ENCODE results near the gene AGAP1.

AGAP1 gene

GRCh38 chr2:236169741-236170589, 676.1 kb downstream of the AGAP1 start:
- DNase-seq, result no peak

GRCh38 chr2:236170590-236171165, 676.8 kb downstream of the AGAP1 start:
- no peak for DNase-seq

- no peak for DNase-seq
These were observed 677.4 kb downstream of the AGAP1 start for GRCh38 chr2:236171181-236171679.

GRCh38 chr2:236171680-236172254, 677.9 kb downstream of the AGAP1 start:
- DNase-seq, result no peak

- DNase-seq, result no peak
These were observed 678.6 kb downstream of the AGAP1 start for GRCh38 chr2:236172255-236173035.

GRCh38 chr2:236173036-236173728, 679.3 kb downstream of the AGAP1 start:
- DNase-seq, result no peak

- DNase-seq, result no peak
These were observed 680.1 kb downstream of the AGAP1 start for GRCh38 chr2:236173729-236174607.

GRCh38 chr2:236175548-236176150, 681.8 kb downstream of the AGAP1 start:
- peak; percentile 53 for DNase-seq

- peak; percentile 64 for DNase-seq
These were observed 682.6 kb downstream of the AGAP1 start for GRCh38 chr2:236176417-236176816.

GRCh38 chr2:236176951-236177350, 683.1 kb downstream of the AGAP1 start:
- DNase-seq, result no peak

- peak; percentile 2 for DNase-seq
These were observed 683.7 kb downstream of the AGAP1 start for GRCh38 chr2:236177604-236177966.

- DNase-seq, result peak; percentile 66
These were observed 684.4 kb downstream of the AGAP1 start for GRCh38 chr2:236177967-236178889.

GRCh38 chr2:236178890-236179235, 685.0 kb downstream of the AGAP1 start:
- DNase-seq, result no peak

GRCh38 chr2:236179236-236180075, 685.6 kb downstream of the AGAP1 start:
- DNase-seq, result no peak

GRCh38 chr2:236180076-236180816, 686.4 kb downstream of the AGAP1 start:
- peak; percentile 23 for DNase-seq

GRCh38 chr2:236180831-236181453, 687.1 kb downstream of the AGAP1 start:
- peak; percentile 83 for DNase-seq

Measured in OCI-M1 (cell line).